Measurements from ENCODE around the gene LRIG1. TPM values are rescaled to one million over a fixed set of nuclear protein-coding genes. Genes with fewer than 3 reads are reported as not detected.

The LRIG1 gene
- total and polyA plus RNA-seq, 2 of the 8 experiments (the other 6 are each of a cell fraction or from before 2014, with no cell fraction given): 78.1 to 88.7 TPM

DNA sequence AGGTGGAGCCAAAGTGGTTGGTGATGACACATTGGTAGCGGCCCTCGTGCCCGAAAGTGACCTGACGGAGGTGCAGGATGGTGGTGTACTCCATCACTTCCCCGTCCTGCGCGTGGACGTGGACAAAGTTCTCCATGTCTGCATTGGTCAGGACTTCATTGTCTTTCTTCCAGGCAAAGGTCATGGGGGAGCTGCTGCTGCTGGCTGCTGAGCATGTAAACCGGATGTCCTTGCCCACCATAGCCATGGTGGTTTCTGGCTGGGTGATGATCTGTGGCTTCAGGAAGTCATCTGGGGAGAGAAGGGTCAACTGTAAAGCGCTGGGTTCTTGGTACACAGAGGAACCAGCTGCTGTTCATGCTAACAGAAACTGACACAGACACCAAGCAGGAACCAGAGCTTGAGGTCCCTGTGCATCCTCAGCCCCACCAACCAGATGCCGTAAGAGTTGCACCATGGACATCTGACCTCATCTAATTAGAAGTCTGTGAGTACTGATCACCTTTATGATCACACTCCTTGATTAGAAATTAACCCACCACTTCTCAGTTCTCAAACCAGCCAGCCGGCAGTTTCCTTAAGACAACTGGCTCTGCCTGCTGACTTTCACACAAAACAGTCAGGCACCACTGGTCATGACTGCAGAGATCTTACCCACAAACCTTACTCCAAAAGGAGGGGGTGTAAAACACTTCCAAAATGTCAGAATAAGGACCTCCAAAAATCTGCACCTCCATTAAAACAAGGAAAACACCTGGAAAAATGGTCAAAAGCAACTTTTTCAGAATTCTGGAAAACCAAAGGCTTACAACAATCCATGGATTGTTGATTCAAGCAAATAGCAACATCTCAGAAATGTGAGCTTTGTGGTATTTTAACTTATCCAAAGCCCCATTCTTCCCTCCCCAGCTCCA is 114.6 kb downstream of the LRIG1 start:
- Histone ChIP-seq H3K79me1 (ENCODE audit: low read depth, low read length) (no peaks in the 10 kb centered on the region; the same call in 1 of the 2 replicates), H3K9me3 (ENCODE audit: insufficient read depth in 2 of 2, low read depth in 1 of 2, low read length in 1 of 2) (no peaks in the 10 kb centered on the region; a peak in 1 of 4 replicates), H4K8ac (ENCODE audit: extremely low read depth, insufficient read depth, low read length) (no peak overlapping the region), H2BK5ac (ENCODE audit: low read depth, low read length) (no peak overlapping the region), H2AK5ac (ENCODE audit: low read depth, low read length) (no peak overlapping the region), H3K23me2 (ENCODE audit: low read depth, low read length) (no peaks in the 10 kb centered on the region), H2BK120ac (replicated peaks; ENCODE audit: low read depth, low read length) (no peak overlapping the region), H3K27me3 (replicated peaks in 1 of 4; ENCODE audit: control insufficient read depth in 3 of 4, extremely low read depth in 1 of 4, insufficient read depth in 3 of 4, low read length in 3 of 4) (no peaks in the 10 kb centered on the region), H2BK12ac (ENCODE audit: low read depth, low read length) (no peak overlapping the region), H3K4me2 (ENCODE audit: insufficient read depth in 1 of 2, low read depth in 2 of 2, low read length in 2 of 2) (no peak overlapping the region), H2BK20ac (ENCODE audit: low read length) (no peak overlapping the region), H4K5ac (ENCODE audit: insufficient read length, low read depth, low read length) (no peak overlapping the region), H3K23ac (ENCODE audit: insufficient read length) (no peak overlapping the region), H3K14ac (ENCODE audit: insufficient read length) (no peak overlapping the region), H3K9ac (replicated peaks in 1 of 4; ENCODE audit: extremely low read depth in 1 of 4, low read depth in 3 of 4, low read length in 3 of 4) (no peak overlapping the region), H3K36me3 (ENCODE audit: control insufficient read depth in 2 of 4, insufficient read depth in 4 of 4, low read length in 3 of 4) (peaks cover 51 to 88% (median 61%) of the 10 kb centered on the region in 4 experiments), H3K79me2 (ENCODE audit: control insufficient read depth in 1 of 2, insufficient read depth in 2 of 2, low read length in 2 of 2) (peaks cover 0 to 25% of the 10 kb centered on the region in 2 experiments; a peak in 2 of 4 replicates), H3K4ac (replicated peaks; ENCODE audit: insufficient read length, low read depth, low read length) (no peak overlapping the region), H4K91ac (replicated peaks; ENCODE audit: insufficient read length, low read length) (no peak overlapping the region), H3K4me1 (replicated peaks in 1 of 4; ENCODE audit: control insufficient read depth in 3 of 4, insufficient read depth in 4 of 4, low read length in 3 of 4) (no peaks in the 10 kb centered on the region), H3K18ac (ENCODE audit: extremely low read depth, low read length) (no peak overlapping the region), H3K4me3 (ENCODE audit: extremely low read depth in 1 of 4, insufficient read depth in 2 of 4, low read depth in 3 of 4, low read length in 4 of 4) (no peak overlapping the region), H2BK15ac (ENCODE audit: low read length) (no peak overlapping the region), H3K27ac (ENCODE audit: low read depth, low read length) (0 out of 2 replicates have a peak overlapping the region, but pooled peaks have one; percentile 9), H3K56ac (replicated peaks; ENCODE audit: insufficient read length, low read depth, low read length) (no peak overlapping the region), H2AFZ (ENCODE audit: low read length) (no peak overlapping the region), H4K20me1 (replicated peaks in 1 of 2; ENCODE audit: control insufficient read depth in 1 of 2, insufficient read depth in 2 of 2, low read length in 2 of 2) (peaks cover 5 to 14% of the 10 kb centered on the region in 2 experiments)
- WGBS, 2 experiments (ENCODE audit: extremely low coverage in 1 of 2, insufficient coverage in 1 of 2, insufficient read length in 1 of 2, insufficient replicate concordance in 2 of 2, low coverage in 1 of 2, low lambda C conversion rate in 2 of 2, missing lambda C conversion rate in 1 of 2): 96% methylated on average over 12 of the region's 12 CpGs; no CpG with 5 or more reads in 1 of the 2 experiments
- FAIRE-seq (no peak), DNase-seq (ENCODE audit: low read depth in 1 of 2, low spot score in 2 of 2) (no peak)
- ChIA-PET CTCF (ENCODE audit: partially characterized antibody) (interaction anchor here (1.3 to 1.7 kb wide), 3 partner anchors 8 to 21 kb away, joined by 6 to 9 read pairs (median 8); no protein-coding TSS in a partner anchor), POLR2A (ENCODE audit: partially characterized antibody) (interaction anchor here (0.8 to 1.6 kb wide), 2 partner anchors 8 to 9 kb away, joined by 3 to 5 read pairs; no protein-coding TSS in a partner anchor)
- TF ChIP-seq SP4 (IDR thresholded peaks at IDR 0.05; ENCODE audit: low read length) (no peak), FOSL1 (IDR thresholded peaks at IDR 0.05; ENCODE audit: insufficient read depth, low read depth, low read length) (no peak), RFX5 (IDR thresholded peaks at IDR 0.05; ENCODE audit: borderline replicate concordance, low read depth, low read length) (no peak), CHD2 (IDR thresholded peaks at IDR 0.05; ENCODE audit: low read length) (no peak), USF2 (IDR thresholded peaks at IDR 0.05; ENCODE audit: low read length) (no peak), SAP30 (IDR thresholded peaks at IDR 0.05; ENCODE audit: insufficient read depth, insufficient replicate concordance, low read length) (no peak), TBP (IDR thresholded peaks at IDR 0.05; ENCODE audit: low read depth, low read length) (no peak), BCL11A (IDR thresholded peaks at IDR 0.05; ENCODE audit: low read depth in 2 of 2, low read length in 2 of 2) (no peak), SP2 (IDR thresholded peaks at IDR 0.05; ENCODE audit: low read length) (no peak)
- TF ChIP-seq, protein P1, sequence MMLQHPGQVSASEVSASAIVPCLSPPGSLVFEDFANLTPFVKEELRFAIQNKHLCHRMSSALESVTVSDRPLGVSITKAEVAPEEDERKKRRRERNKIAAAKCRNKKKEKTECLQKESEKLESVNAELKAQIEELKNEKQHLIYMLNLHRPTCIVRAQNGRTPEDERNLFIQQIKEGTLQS (IDR thresholded peaks at IDR 0.05; ENCODE audit: insufficient read depth, low read depth, low read length): no peak
